ENCODE data around the gene COQ9. TPM values are rescaled to one million over a fixed set of nuclear protein-coding genes. Genes with fewer than 3 reads are reported as not detected.

Gene COQ9
- total and polyA plus RNA-seq, 2 experiments from 2014 or later, result 26.6 to 36.3 TPM

GRCh38 chr16:57493767-57494166 lies 46.5 kb downstream of the COQ9 start:
- H3K4me1 ChIP-seq (ENCODE audit: insufficient read depth), result no peaks in the 10 kb centered on the region
- no peak overlapping the region for H3K27ac Mint-ChIP-seq
- H3K27me3 Mint-ChIP-seq (ENCODE audit: insufficient read depth, low read depth, poor library complexity), result no peaks in the 10 kb centered on the region
- no peaks in the 10 kb centered on the region for H3K79me2 ChIP-seq (replicated peaks; ENCODE audit: insufficient read depth)
- no peak for DNase-seq (ENCODE audit: low spot score)
- no peak overlapping the region for H3K4me3 ChIP-seq
- no peaks in the 10 kb centered on the region for H3F3A ChIP-seq (replicated peaks; ENCODE audit: low read depth)
- H3K9me3 Mint-ChIP-seq, result peaks cover 8% of the 10 kb centered on the region
- H3K36me3 Mint-ChIP-seq (ENCODE audit: low read depth), result no peaks in the 10 kb centered on the region; the same call in 2 of the 3 replicates
- H3K27ac ChIP-seq (ENCODE audit: low read depth), result no peak overlapping the region
- TF ChIP-seq EZH2phosphoT487 (IDR thresholded peaks at IDR 0.05; ENCODE audit: unreplicated experiment) (no peak), NANOG (IDR thresholded peaks at IDR 0.05; ENCODE audit: borderline replicate concordance) (no peak), STAT1 (IDR thresholded peaks at IDR 0.05; ENCODE audit: unreplicated experiment) (no peak), ZNF462 (CRISPR knock-in tag; IDR thresholded peaks at IDR 0.05) (no peak), POLR2AphosphoS5 (IDR thresholded peaks at IDR 0.05; ENCODE audit: low read depth) (no peak), ZNF114 (CRISPR knock-in tag; IDR thresholded peaks at IDR 0.05) (no peak), JUNB (IDR thresholded peaks at IDR 0.05; ENCODE audit: unreplicated experiment) (no peak), EZH2 (IDR thresholded peaks at IDR 0.05; ENCODE audit: low read depth, unreplicated experiment) (no peak), REST (IDR thresholded peaks at IDR 0.05; ENCODE audit: unreplicated experiment) (no peak), ZNF331 (CRISPR knock-in tag; IDR thresholded peaks at IDR 0.05; ENCODE audit: low read depth) (no peak), CREB1 (CRISPR knock-in tag; IDR thresholded peaks at IDR 0.05; ENCODE audit: low read depth) (no peak)
- TF ChIP-seq, protein P1, sequence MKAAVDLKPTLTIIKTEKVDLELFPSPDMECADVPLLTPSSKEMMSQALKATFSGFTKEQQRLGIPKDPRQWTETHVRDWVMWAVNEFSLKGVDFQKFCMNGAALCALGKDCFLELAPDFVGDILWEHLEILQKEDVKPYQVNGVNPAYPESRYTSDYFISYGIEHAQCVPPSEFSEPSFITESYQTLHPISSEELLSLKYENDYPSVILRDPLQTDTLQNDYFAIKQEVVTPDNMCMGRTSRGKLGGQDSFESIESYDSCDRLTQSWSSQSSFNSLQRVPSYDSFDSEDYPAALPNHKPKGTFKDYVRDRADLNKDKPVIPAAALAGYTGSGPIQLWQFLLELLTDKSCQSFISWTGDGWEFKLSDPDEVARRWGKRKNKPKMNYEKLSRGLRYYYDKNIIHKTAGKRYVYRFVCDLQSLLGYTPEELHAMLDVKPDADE (IDR thresholded peaks at IDR 0.05), result no peak
- TF ChIP-seq, protein P2, sequence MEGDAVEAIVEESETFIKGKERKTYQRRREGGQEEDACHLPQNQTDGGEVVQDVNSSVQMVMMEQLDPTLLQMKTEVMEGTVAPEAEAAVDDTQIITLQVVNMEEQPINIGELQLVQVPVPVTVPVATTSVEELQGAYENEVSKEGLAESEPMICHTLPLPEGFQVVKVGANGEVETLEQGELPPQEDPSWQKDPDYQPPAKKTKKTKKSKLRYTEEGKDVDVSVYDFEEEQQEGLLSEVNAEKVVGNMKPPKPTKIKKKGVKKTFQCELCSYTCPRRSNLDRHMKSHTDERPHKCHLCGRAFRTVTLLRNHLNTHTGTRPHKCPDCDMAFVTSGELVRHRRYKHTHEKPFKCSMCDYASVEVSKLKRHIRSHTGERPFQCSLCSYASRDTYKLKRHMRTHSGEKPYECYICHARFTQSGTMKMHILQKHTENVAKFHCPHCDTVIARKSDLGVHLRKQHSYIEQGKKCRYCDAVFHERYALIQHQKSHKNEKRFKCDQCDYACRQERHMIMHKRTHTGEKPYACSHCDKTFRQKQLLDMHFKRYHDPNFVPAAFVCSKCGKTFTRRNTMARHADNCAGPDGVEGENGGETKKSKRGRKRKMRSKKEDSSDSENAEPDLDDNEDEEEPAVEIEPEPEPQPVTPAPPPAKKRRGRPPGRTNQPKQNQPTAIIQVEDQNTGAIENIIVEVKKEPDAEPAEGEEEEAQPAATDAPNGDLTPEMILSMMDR (conservative IDR thresholded peaks at IDR 0.05; ENCODE audit: low read depth in 2 of 2), result no peak
- H3K27me3 ChIP-seq (ENCODE audit: insufficient read depth), result no peaks in the 10 kb centered on the region
- H3K4me2 ChIP-seq, result no peak overlapping the region
- no peaks in the 10 kb centered on the region for H4K20me1 ChIP-seq (replicated peaks; ENCODE audit: insufficient read depth)
- no peaks in the 10 kb centered on the region for H3K9me2 ChIP-seq (ENCODE audit: insufficient read depth)
- H3K4me1 Mint-ChIP-seq, result no peaks in the 10 kb centered on the region
- no peak for ATAC-seq
- no peak overlapping the region for H2AFZ ChIP-seq
- H3K36me3 ChIP-seq (ENCODE audit: insufficient read depth), result no peaks in the 10 kb centered on the region
- no peak overlapping the region for H3K4me3 Mint-ChIP-seq

Measured in GM23338 (cell line).